LNCAP (cell line): ENCODE results near the gene DCBLD2.

Experiments
- CTCF ChIP-seq: fragments of 450-650 bp; IDR thresholded peaks from 2 replicates; pipeline ENCODE4 v1.5.1; 2017; ENCODE audit warnings: mild to moderate bottlenecking

DCBLD2 gene

GRCh38 chr3:98782824-98783500 lies 118.5 kb downstream of the DCBLD2 start:
- no peak for TF ChIP-seq CTCF

GRCh38 chr3:98780343-98780742 lies 121.2 kb downstream of the DCBLD2 start:
- no peak for TF ChIP-seq CTCF

GRCh38 chr3:98779541-98780335 lies 121.8 kb downstream of the DCBLD2 start:
- TF ChIP-seq CTCF, result no peak

- TF ChIP-seq CTCF, result no peak
Measured at GRCh38 chr3:98778852-98779413, 122.6 kb downstream of the DCBLD2 start.

- no peak for TF ChIP-seq CTCF
Measured at GRCh38 chr3:98778383-98778782, 123.1 kb downstream of the DCBLD2 start.

GRCh38 chr3:98777801-98778220 lies 123.7 kb downstream of the DCBLD2 start:
- TF ChIP-seq CTCF, result no peak

GRCh38 chr3:98777286-98777685 lies 124.2 kb downstream of the DCBLD2 start:
- TF ChIP-seq CTCF, result no peak
